Measurements from ENCODE around the gene ACKR3. TPM values are rescaled to one million over a fixed set of nuclear protein-coding genes. Genes with fewer than 3 reads are reported as not detected.

Gene ACKR3
- total RNA-seq, 1 donor from 2014 or later: 55.5 TPM

DNA sequence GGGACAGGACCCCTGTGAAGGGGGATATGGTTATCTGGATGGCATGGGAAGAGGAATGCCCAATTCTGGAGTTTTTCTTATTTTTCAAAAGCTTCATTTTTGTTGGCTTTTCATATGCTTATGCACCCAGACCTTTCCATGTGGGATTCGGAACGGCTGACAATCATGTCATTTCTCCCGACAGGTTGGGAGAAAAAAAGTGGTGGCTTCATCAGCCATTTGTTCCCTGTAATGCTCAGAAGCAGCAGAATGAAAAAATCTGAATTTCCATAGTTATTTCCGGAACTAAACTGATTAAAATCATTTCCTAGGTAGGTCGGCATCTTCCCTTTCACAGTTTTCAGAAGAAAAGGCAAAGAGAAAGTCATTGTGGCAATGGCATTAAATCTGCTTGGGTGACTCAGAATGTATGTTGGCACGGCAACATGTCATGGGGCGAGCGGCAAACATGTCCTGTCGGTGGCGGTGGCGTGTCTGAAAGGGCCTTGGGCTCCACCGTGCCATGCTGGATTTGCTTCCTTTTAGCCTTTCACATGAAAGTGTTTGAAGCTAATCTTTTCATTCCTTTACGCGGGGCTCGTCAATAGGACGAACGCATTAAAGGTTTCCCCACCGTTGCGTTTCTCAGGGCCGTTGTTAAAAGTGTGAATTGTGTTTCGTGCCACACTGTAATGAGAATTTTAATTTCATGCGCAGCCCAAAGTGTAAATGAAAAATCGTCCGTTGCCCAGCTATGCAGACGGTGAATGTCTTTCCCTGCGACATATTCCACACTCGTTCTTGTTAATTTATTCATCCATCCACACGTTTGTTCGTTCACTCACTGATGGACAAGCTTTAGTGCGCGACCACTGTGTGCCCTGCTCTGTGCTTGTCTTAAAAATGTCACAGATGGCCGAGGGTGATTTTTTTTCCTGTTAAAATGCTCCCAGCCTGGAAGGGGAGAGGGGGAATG, 18.5 kb downstream of the ACKR3 start:
- H3K36me3 ChIP-seq: no peaks in the 10 kb centered on the region
- intact Hi-C loops (cut with DNase I): no loop called here
- H3K4me1 ChIP-seq: no peaks in the 10 kb centered on the region
- H3K27ac ChIP-seq: no peak overlapping the region
- H3K9me3 ChIP-seq: no peaks in the 10 kb centered on the region
- no peak for DNase-seq (ENCODE audit: extremely low spot score in 2 of 2)
- H3K4me3 ChIP-seq: no peak overlapping the region
- TF ChIP-seq POLR2AphosphoS5 (IDR thresholded peaks at IDR 0.05; ENCODE audit: insufficient read depth in 1 of 2, low read depth in 1 of 2): no peak
- no peak for TF ChIP-seq POLR2A (IDR thresholded peaks at IDR 0.05)
- TF ChIP-seq, protein P1, sequence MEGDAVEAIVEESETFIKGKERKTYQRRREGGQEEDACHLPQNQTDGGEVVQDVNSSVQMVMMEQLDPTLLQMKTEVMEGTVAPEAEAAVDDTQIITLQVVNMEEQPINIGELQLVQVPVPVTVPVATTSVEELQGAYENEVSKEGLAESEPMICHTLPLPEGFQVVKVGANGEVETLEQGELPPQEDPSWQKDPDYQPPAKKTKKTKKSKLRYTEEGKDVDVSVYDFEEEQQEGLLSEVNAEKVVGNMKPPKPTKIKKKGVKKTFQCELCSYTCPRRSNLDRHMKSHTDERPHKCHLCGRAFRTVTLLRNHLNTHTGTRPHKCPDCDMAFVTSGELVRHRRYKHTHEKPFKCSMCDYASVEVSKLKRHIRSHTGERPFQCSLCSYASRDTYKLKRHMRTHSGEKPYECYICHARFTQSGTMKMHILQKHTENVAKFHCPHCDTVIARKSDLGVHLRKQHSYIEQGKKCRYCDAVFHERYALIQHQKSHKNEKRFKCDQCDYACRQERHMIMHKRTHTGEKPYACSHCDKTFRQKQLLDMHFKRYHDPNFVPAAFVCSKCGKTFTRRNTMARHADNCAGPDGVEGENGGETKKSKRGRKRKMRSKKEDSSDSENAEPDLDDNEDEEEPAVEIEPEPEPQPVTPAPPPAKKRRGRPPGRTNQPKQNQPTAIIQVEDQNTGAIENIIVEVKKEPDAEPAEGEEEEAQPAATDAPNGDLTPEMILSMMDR (IDR thresholded peaks at IDR 0.05): no peak
- H3K27me3 ChIP-seq: no peaks in the 10 kb centered on the region

DNA sequence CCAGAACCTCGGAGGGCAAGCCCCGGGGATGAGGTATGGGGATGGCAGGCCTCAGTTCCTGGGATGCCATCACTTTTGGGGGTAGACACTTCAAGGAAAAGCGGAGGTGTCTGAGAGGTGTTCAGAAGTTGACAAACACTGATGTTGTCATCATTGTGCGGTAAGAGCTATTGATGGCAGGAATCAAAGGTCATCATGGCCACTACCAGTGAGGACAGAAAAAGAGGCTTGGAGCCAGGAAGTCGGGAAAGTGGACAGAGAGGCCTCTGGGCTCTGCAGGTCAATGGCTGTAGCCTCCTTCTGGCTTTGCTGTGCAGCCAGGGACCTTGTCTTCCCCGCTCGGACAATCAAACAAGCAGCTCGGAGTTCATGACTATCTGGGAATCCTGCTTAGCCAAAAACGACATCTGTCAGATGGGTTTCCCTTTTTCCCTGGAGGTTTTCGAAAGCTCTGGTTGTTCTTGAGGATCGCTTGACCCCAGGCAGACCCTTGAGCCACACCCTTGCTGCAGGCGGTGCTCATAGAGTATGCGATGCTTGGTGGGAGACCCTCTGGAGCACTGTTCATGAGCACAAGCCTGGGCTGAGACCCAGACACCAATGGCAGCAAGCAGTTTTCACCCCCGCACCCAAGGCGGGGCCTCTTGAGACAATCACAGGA, 19.4 kb downstream of the ACKR3 start:
- Histone ChIP-seq H3K36me3 (no peaks in the 10 kb centered on the region), H3K9me3 (no peaks in the 10 kb centered on the region)

DNA sequence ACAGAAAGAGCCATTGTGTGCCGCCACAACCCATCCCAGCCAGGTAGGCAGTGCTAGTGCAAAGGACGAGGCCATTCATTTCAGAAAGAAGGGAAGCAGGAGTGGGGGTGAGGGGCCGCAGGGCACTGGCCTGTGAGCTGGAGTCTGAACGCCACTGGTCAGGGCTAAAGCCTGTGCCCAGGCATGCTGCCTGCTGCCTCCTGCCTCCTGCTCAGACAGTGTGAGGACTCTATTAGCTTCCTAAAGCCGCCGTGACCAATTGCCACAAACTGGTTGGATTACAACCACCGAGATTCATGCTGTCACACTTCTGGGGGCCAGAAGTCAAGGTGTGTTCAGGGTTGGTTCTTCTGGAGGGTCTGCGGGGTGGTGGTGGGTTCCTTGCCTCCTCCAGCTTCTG, 21.2 kb downstream of the ACKR3 start:
- no peaks in the 10 kb centered on the region for H3K9me3 ChIP-seq
- no peaks in the 10 kb centered on the region for H3K4me1 ChIP-seq
- TF ChIP-seq, protein P1 (IDR thresholded peaks at IDR 0.05): no peak
- TF ChIP-seq POLR2AphosphoS5 (IDR thresholded peaks at IDR 0.05; ENCODE audit: insufficient read depth in 1 of 2, low read depth in 1 of 2): no peak
- TF ChIP-seq POLR2A (IDR thresholded peaks at IDR 0.05): no peak
- H3K36me3 ChIP-seq: no peaks in the 10 kb centered on the region
- intact Hi-C loops (cut with DNase I): no loop called here
- no peaks in the 10 kb centered on the region for H3K27me3 ChIP-seq
- DNase-seq (ENCODE audit: extremely low spot score in 2 of 2): no peak
- H3K4me3 ChIP-seq: no peak overlapping the region
- no peak overlapping the region for H3K27ac ChIP-seq

More for the DNA sequence above, 19.4 kb downstream of the ACKR3 start:
- no peaks in the 10 kb centered on the region for H3K4me1 ChIP-seq
- DNase-seq (ENCODE audit: extremely low spot score in 2 of 2): no peak
- H3K27me3 ChIP-seq: no peaks in the 10 kb centered on the region
- intact Hi-C loops (cut with DNase I): no loop called here
- H3K27ac ChIP-seq: no peak overlapping the region
- TF ChIP-seq POLR2AphosphoS5 (IDR thresholded peaks at IDR 0.05; ENCODE audit: insufficient read depth in 1 of 2, low read depth in 1 of 2): no peak
- TF ChIP-seq POLR2A (IDR thresholded peaks at IDR 0.05): no peak
- TF ChIP-seq, protein P1 (IDR thresholded peaks at IDR 0.05): no peak
- H3K4me3 ChIP-seq: no peak overlapping the region

DNA sequence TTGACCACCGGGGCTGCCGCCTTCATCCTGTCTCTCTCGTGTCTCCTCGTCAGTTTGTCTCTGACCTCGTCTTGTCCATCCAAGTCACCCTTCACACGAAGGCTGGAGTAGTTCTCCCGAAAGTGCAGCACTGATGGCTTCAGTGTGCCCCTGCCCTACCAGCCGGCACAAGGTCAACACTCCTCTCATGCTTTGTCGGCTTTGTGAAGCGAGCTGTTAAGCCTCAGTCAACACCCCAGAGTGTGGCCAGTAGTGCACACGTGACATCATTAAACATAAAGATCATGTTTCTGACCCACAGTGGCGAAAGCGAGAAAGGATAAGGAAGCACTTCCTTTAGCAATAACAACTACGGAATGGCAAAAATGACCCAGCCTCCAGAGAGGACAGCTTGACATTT, 23.2 kb downstream of the ACKR3 start:
- TF ChIP-seq POLR2A (IDR thresholded peaks at IDR 0.05): no peak
- no peak for TF ChIP-seq POLR2AphosphoS5 (IDR thresholded peaks at IDR 0.05; ENCODE audit: insufficient read depth in 1 of 2, low read depth in 1 of 2)
- TF ChIP-seq, protein P1 (IDR thresholded peaks at IDR 0.05): no peak
- Histone ChIP-seq H3K27me3 (no peaks in the 10 kb centered on the region), H3K9me3 (no peaks in the 10 kb centered on the region), H3K36me3 (no peaks in the 10 kb centered on the region), H3K4me1 (no peaks in the 10 kb centered on the region), H3K27ac (no peak overlapping the region), H3K4me3 (no peak overlapping the region)
- DNase-seq (ENCODE audit: extremely low spot score in 2 of 2): no peak
- intact Hi-C loops (cut with DNase I): no loop called here

Data from vagina (tissue), 2 donors.